ENCODE measurements around the gene NR0B1.

The NR0B1 gene

GRCh38 chrX:30309139-30309571, at the start of gene NR0B1:
NR0B1 (minus strand) TSS chrX:30309390; CDS start chrX:30309363, 27 bp downstream.
- H3K4me3 ChIP-seq (ENCODE audit: low read length) = no peak within 1 kb of the TSS
- H3K9ac ChIP-seq (ENCODE audit: low read length) = no peak within 1 kb of the TSS
- no peaks in the 10 kb centered on the region for H3K27me3 ChIP-seq (ENCODE audit: low read depth, low read length)
- no peaks in the 10 kb centered on the region for H3K4me1 ChIP-seq (ENCODE audit: low read length)
- H3K36me3 ChIP-seq (replicated peaks; ENCODE audit: low read depth, low read length) = no peaks in the 10 kb centered on the region
- H4K20me1 ChIP-seq (ENCODE audit: insufficient read depth, low read length) = no peaks in the 10 kb centered on the region
- H3K4me2 ChIP-seq (ENCODE audit: low read length) = no peak within 1 kb of the TSS
- no peaks in the 10 kb centered on the region for H3K9me3 ChIP-seq (ENCODE audit: insufficient read depth, low read length)
- no peaks in the 10 kb centered on the region for H3K79me2 ChIP-seq (ENCODE audit: low read length)
- no peak within 1 kb of the TSS for H3K27ac ChIP-seq (ENCODE audit: low read length)
- no peak within 1 kb of the TSS for H2AFZ ChIP-seq (ENCODE audit: low read depth, low read length)
- TF ChIP-seq CTCF (IDR thresholded peaks at IDR 0.05; ENCODE audit: low read depth, low read length) = no peak

GRCh38 chrX:30349946-30350345, 40.8 kb upstream of the NR0B1 start:
- Histone ChIP-seq H3K4me3 (ENCODE audit: low read length) (no peak overlapping the region), H3K9me3 (ENCODE audit: insufficient read depth, low read length) (no peaks in the 10 kb centered on the region), H3K4me1 (ENCODE audit: low read length) (no peaks in the 10 kb centered on the region), H3K9ac (ENCODE audit: low read length) (no peak overlapping the region), H4K20me1 (ENCODE audit: insufficient read depth, low read length) (no peaks in the 10 kb centered on the region), H3K4me2 (ENCODE audit: low read length) (no peak overlapping the region), H2AFZ (ENCODE audit: low read depth, low read length) (no peak overlapping the region), H3K27me3 (ENCODE audit: low read depth, low read length) (no peaks in the 10 kb centered on the region), H3K36me3 (replicated peaks; ENCODE audit: low read depth, low read length) (no peaks in the 10 kb centered on the region), H3K79me2 (ENCODE audit: low read length) (no peaks in the 10 kb centered on the region), H3K27ac (ENCODE audit: low read length) (no peak overlapping the region)
- TF ChIP-seq EZH2phosphoT487 (IDR thresholded peaks at IDR 0.05; ENCODE audit: low read depth) = no peak
- TF ChIP-seq CTCF (IDR thresholded peaks at IDR 0.05; ENCODE audit: low read depth, low read length) = no peak

- H3K79me2 ChIP-seq (ENCODE audit: low read length) = no peaks in the 10 kb centered on the region
- H3K9me3 ChIP-seq (ENCODE audit: insufficient read depth, low read length) = no peaks in the 10 kb centered on the region
- no peaks in the 10 kb centered on the region for H3K36me3 ChIP-seq (replicated peaks; ENCODE audit: low read depth, low read length)
- H4K20me1 ChIP-seq (ENCODE audit: insufficient read depth, low read length) = no peaks in the 10 kb centered on the region
- H3K27ac ChIP-seq (ENCODE audit: low read length) = no peak overlapping the region
- no peak overlapping the region for H3K9ac ChIP-seq (ENCODE audit: low read length)
- H3K27me3 ChIP-seq (ENCODE audit: low read depth, low read length) = no peaks in the 10 kb centered on the region
- H3K4me1 ChIP-seq (ENCODE audit: low read length) = no peaks in the 10 kb centered on the region
- TF ChIP-seq CTCF (IDR thresholded peaks at IDR 0.05; ENCODE audit: low read depth, low read length) (no peak; the same call in 1 of the 2 replicates), EZH2phosphoT487 (IDR thresholded peaks at IDR 0.05; ENCODE audit: low read depth) (no peak)
- no peak overlapping the region for H3K4me2 ChIP-seq (ENCODE audit: low read length)
- H3K4me3 ChIP-seq (ENCODE audit: low read length) = no peak overlapping the region
- no peak overlapping the region for H2AFZ ChIP-seq (ENCODE audit: low read depth, low read length)
These were observed 34.0 kb upstream of the NR0B1 start for GRCh38 chrX:30343206-30343605.

GRCh38 chrX:30340753-30341152, 31.6 kb upstream of the NR0B1 start:
- Histone ChIP-seq H3K9ac (ENCODE audit: low read length) (no peak overlapping the region), H3K4me2 (ENCODE audit: low read length) (no peak overlapping the region), H4K20me1 (ENCODE audit: insufficient read depth, low read length) (no peaks in the 10 kb centered on the region), H3K27ac (ENCODE audit: low read length) (no peak overlapping the region), H3K79me2 (ENCODE audit: low read length) (no peaks in the 10 kb centered on the region), H3K4me1 (ENCODE audit: low read length) (no peaks in the 10 kb centered on the region), H3K9me3 (ENCODE audit: insufficient read depth, low read length) (no peaks in the 10 kb centered on the region), H3K27me3 (ENCODE audit: low read depth, low read length) (no peaks in the 10 kb centered on the region), H3K36me3 (replicated peaks; ENCODE audit: low read depth, low read length) (no peaks in the 10 kb centered on the region), H2AFZ (ENCODE audit: low read depth, low read length) (no peak overlapping the region), H3K4me3 (ENCODE audit: low read length) (no peak overlapping the region)
- TF ChIP-seq CTCF (IDR thresholded peaks at IDR 0.05; ENCODE audit: low read depth, low read length) = no peak
- TF ChIP-seq EZH2phosphoT487 (IDR thresholded peaks at IDR 0.05; ENCODE audit: low read depth) = no peak
